IMR-90 (cell line): Measurements from ENCODE around the gene IFNLR1. TPM values are rescaled to one million over a fixed set of nuclear protein-coding genes. Genes with fewer than 3 reads are reported as not detected.

Experiments
- ATAC-seq: fragments of 200-7000 bp; cut with Tn5 transposase; 2 replicates; pipeline ENCODE4 v1.9.1; 2020; ENCODE audit warnings: low read depth, mild to moderate bottlenecking, moderate library complexity
- BruUV-seq: library from RNA; stranded (reverse); fragments of 400-500 nt; replicated peaks from 2 replicates; lab custom pipeline; 2021; lab: Mats Ljungman, UMichigan
- CTCF ChIA-PET: fragments of 300-600 bp; formaldehyde crosslinking; extraction: SDS; loops from one replicate; lab custom pipeline; 2021; ENCODE audit warnings: antibody characterized with exemption; lab: Yijun Ruan, JAX
- POLR2A ChIA-PET: fragments of 300-600 bp; sonication (Branson Sonifier 250); formaldehyde crosslinking; loops from one replicate; lab custom pipeline; 2022; ENCODE audit warnings: antibody characterized with exemption; ENCODE audit not compliant: unreplicated experiment; lab: Charles Lee
- DNase-seq: peaks from one replicate; pipeline ENCODE4 v3.0.0; 2013
- H2AFZ ChIP-seq: replicated peaks from 2 replicates; pipeline ENCODE3; 2013; ENCODE audit warnings: low read length, mild to moderate bottlenecking; ENCODE audit not compliant: poor library complexity
- H2AK5ac ChIP-seq: 2 replicates; pipeline ENCODE4 v1.6.1; 2013; ENCODE audit warnings: low read depth, low read length, inconsistent platforms
- H2AK9ac ChIP-seq: replicated peaks from 2 replicates; pipeline ENCODE3; 2013; ENCODE audit warnings: mild to moderate bottlenecking, low read depth, low read length, moderate library complexity; ENCODE audit not compliant: poor library complexity
- H2BK120ac ChIP-seq: 2 replicates; pipeline ENCODE4 v1.6.1; 2013; ENCODE audit warnings: low read depth, low read length, inconsistent platforms
- H2BK15ac ChIP-seq: 3 replicates; pipeline ENCODE4 v1.6.1; 2013; ENCODE audit warnings: low read depth, low read length, inconsistent platforms
- H2BK20ac ChIP-seq: 2 replicates; pipeline ENCODE4 v1.6.1; 2013; ENCODE audit warnings: low read depth, mild to moderate bottlenecking, inconsistent platforms, low read length, moderate library complexity
- H2BK5ac ChIP-seq: 2 replicates; pipeline ENCODE4 v1.6.1; 2013; ENCODE audit warnings: mild to moderate bottlenecking, low read depth, low read length, inconsistent platforms; ENCODE audit not compliant: poor library complexity, severe bottlenecking
- H3K14ac ChIP-seq: replicated peaks from 2 replicates; pipeline ENCODE4 v1.6.1; 2013; ENCODE audit warnings: low read depth, low read length, inconsistent platforms
- H3K18ac ChIP-seq: 2 replicates; pipeline ENCODE4 v1.6.1; 2013; ENCODE audit warnings: low read depth, low read length, control low read depth
- H3K23ac ChIP-seq: 2 replicates; pipeline ENCODE4 v1.6.1; 2013; ENCODE audit warnings: low read depth, low read length, inconsistent platforms
- H3K27ac ChIP-seq: 2 replicates; pipeline ENCODE4 v1.5.1; 2013; ENCODE audit warnings: mild to moderate bottlenecking, control low read depth, low read length; ENCODE audit not compliant: insufficient read depth
- H3K27me3 ChIP-seq: 2 replicates; pipeline ENCODE4 v1.6.1; 2013; ENCODE audit warnings: low read length; ENCODE audit not compliant: control insufficient read depth, insufficient read depth
- H3K36me3 ChIP-seq: 2 replicates; pipeline ENCODE4 v1.6.1; 2013; ENCODE audit warnings: low read length, mixed read lengths; ENCODE audit not compliant: control insufficient read depth, insufficient read depth
- H3K4ac ChIP-seq: 2 replicates; pipeline ENCODE4 v1.6.1; 2013; ENCODE audit warnings: low read depth, low read length, inconsistent platforms
- H3K4me1 ChIP-seq: 2 replicates; pipeline ENCODE4 v1.6.1; 2013; ENCODE audit warnings: low read length, mixed read lengths; ENCODE audit not compliant: control insufficient read depth, insufficient read depth
- H3K4me2 ChIP-seq: 2 replicates; pipeline ENCODE4 v1.6.1; 2013; ENCODE audit warnings: low read depth, mild to moderate bottlenecking, control low read depth, low read length, moderate library complexity
- H3K4me3 ChIP-seq: 2 replicates; pipeline ENCODE4 v1.5.1; 2013; ENCODE audit warnings: low read depth, mild to moderate bottlenecking, control low read depth, low read length, moderate library complexity; ENCODE audit not compliant: insufficient read depth
- H3K56ac ChIP-seq: 2 replicates; pipeline ENCODE4 v1.6.1; 2013; ENCODE audit warnings: low read length, inconsistent platforms; ENCODE audit not compliant: insufficient read depth; ENCODE audit errors: extremely low read depth
- H3K79me1 ChIP-seq, 2 experiments: 2 replicates each; pipeline ENCODE4 v1.6.1; 2013; ENCODE audit warnings: low read length in 2 of 2, inconsistent platforms in 1 of 2, low read depth in 1 of 2
- H3K9ac ChIP-seq: 2 replicates; pipeline ENCODE4 v1.6.1; 2013; ENCODE audit warnings: low read depth, low read length, control low read depth
- H3K9me1 ChIP-seq: 2 replicates; pipeline ENCODE4 v1.6.1; 2013; ENCODE audit warnings: low read length, inconsistent platforms; ENCODE audit not compliant: insufficient read depth
- H3K9me3 ChIP-seq: 2 replicates; pipeline ENCODE4 v1.6.1; 2013; ENCODE audit warnings: low read length; ENCODE audit not compliant: control insufficient read depth, insufficient read depth
- H4K20me1 ChIP-seq: 2 replicates; pipeline ENCODE4 v1.6.1; 2013; ENCODE audit warnings: low read length, inconsistent platforms; ENCODE audit not compliant: insufficient read depth
- H4K5ac ChIP-seq: 2 replicates; pipeline ENCODE4 v1.6.1; 2013; ENCODE audit warnings: mild to moderate bottlenecking, low read depth, low read length, control low read depth
- H4K8ac ChIP-seq, 2 experiments: 2 replicates each; pipeline ENCODE4 v1.6.1; 2013; ENCODE audit warnings: low read depth in 2 of 2, low read length in 2 of 2, control low read depth in 1 of 2, inconsistent platforms in 1 of 2
- H4K91ac ChIP-seq: 2 replicates; pipeline ENCODE4 v1.6.1; 2013; ENCODE audit warnings: low read depth, low read length, inconsistent platforms; ENCODE audit not compliant: insufficient read depth
- BHLHE40 ChIP-seq: fragments of 150-350 bp; IDR thresholded peaks from 2 replicates; pipeline ENCODE4 v1.6.1; 2016; ENCODE audit warnings: mild to moderate bottlenecking, low read depth, low read length
- CEBPB ChIP-seq: IDR thresholded peaks from 2 replicates; pipeline ENCODE4 v1.6.1; 2012; ENCODE audit warnings: low read depth, low read length, improper control_type of control experiment
- CHD1 ChIP-seq: IDR thresholded peaks from 2 replicates; pipeline ENCODE4 v1.6.1; 2012; ENCODE audit warnings: low read depth, low read length, improper control_type of control experiment
- CTCF ChIP-seq: conservative IDR thresholded peaks from 2 replicates; pipeline ENCODE4 v1.5.1; 2012; ENCODE audit warnings: mild to moderate bottlenecking, low read depth, low read length, improper control_type of control experiment
- ELK1 ChIP-seq: fragments of 150-350 bp; IDR thresholded peaks from 2 replicates; pipeline ENCODE4 v1.6.1; 2016; ENCODE audit warnings: low read depth, mild to moderate bottlenecking, low read length, moderate library complexity, borderline replicate concordance
- FOS ChIP-seq: fragments of 150-350 bp; IDR thresholded peaks from 2 replicates; pipeline ENCODE4 v1.6.1; 2016; ENCODE audit warnings: low read depth, low read length
- MAFK ChIP-seq: IDR thresholded peaks from 2 replicates; pipeline ENCODE4 v1.6.1; 2012; ENCODE audit warnings: low read depth, low read length, improper control_type of control experiment
- MAZ ChIP-seq: IDR thresholded peaks from 2 replicates; pipeline ENCODE4 v1.6.1; 2012; ENCODE audit warnings: low read depth, mild to moderate bottlenecking, low read length, improper control_type of control experiment, moderate library complexity, borderline replicate concordance
- MXI1 ChIP-seq: IDR thresholded peaks from 2 replicates; pipeline ENCODE4 v1.6.1; 2012; ENCODE audit warnings: low read depth, mild to moderate bottlenecking, low read length, moderate library complexity, borderline replicate concordance
- NFE2L2 ChIP-seq: fragments of 150-350 bp; IDR thresholded peaks from 2 replicates; pipeline ENCODE4 v1.6.1; 2016; ENCODE audit warnings: low read depth, mild to moderate bottlenecking, low read length
- POLR2A ChIP-seq: IDR thresholded peaks from 2 replicates; pipeline ENCODE4 v1.6.1; 2012; ENCODE audit warnings: mild to moderate bottlenecking, low read depth, low read length
- RAD21 ChIP-seq: IDR thresholded peaks from 2 replicates; pipeline ENCODE4 v1.6.1; 2012; ENCODE audit warnings: low read length, improper control_type of control experiment
- RFX5 ChIP-seq: IDR thresholded peaks from 2 replicates; pipeline ENCODE4 v1.8.0; 2012; ENCODE audit warnings: low read depth, mild to moderate bottlenecking, low read length, moderate library complexity
- SMC3 ChIP-seq: fragments of 150-350 bp; IDR thresholded peaks from 2 replicates; pipeline ENCODE4 v1.6.1; 2016; ENCODE audit warnings: low read depth, mild to moderate bottlenecking, antibody characterized with exemption, low read length, moderate library complexity
- USF2 ChIP-seq: fragments of 150-350 bp; IDR thresholded peaks from 2 replicates; pipeline ENCODE4 v1.6.1; 2017; ENCODE audit warnings: mild to moderate bottlenecking, antibody characterized with exemption, low read length, low read depth
- WGBS, 2 experiments: methylation state at CpG; one replicate each; pipeline versions ENCODE4 v1.1.5 to v1.1.7; 2013; ENCODE audit warnings: missing lambda C conversion rate in 2 of 2; ENCODE audit not compliant: insufficient read length in 1 of 2; ENCODE audit errors: extremely low coverage in 2 of 2; 5-methylcytosine and 5-hydroxymethylcytosine counted together
- dilution Hi-C: fragments of 300-500 bp; cut with HindIII; formaldehyde crosslinking; loops from one replicate; pipeline ENCODE4 v1.14.3; 2018; ENCODE audit warnings: low sequenced_read_pairs; ENCODE audit not compliant: unreplicated experiment
- in situ Hi-C: fragments of 300-500 bp; cut with MboI; formaldehyde crosslinking; loops from 3 replicates; pipeline ENCODE4 v1.14.3; 2019; ENCODE audit warnings: low sequenced_read_pairs, inconsistent platforms, mixed read lengths
- intact Hi-C: fragments of 100-400 bp; cut with micrococcal nuclease; formaldehyde crosslinking; loops from 2 replicates; pipeline ENCODE4 v1.10.0; 2022
- polyA plus RNA-seq, 3 experiments: library from polyadenylated mRNA; depleted of rRNA; stranded (reverse); fragments of >200 nt; gene quantifications; 2 replicates each; pipeline ENCODE4 v1.2.3, GENCODE V29; 2012; ENCODE audit warnings: low replicate concordance in 1 of 3
- total RNA-seq: library from RNA; depleted of rRNA; stranded (reverse); fragments of >200 nt; gene quantifications from 2 replicates; pipeline ENCODE4 v1.2.3, GENCODE V29; 2012

Gene IFNLR1
- total and polyA plus RNA-seq, 2 of the 4 experiments (the other 2 are of a cell fraction): not detected

- ChIA-PET CTCF (no interaction called here), POLR2A (no interaction called here)
- H3K4ac ChIP-seq: no peak overlapping the region
- in situ Hi-C loops: no loop called here
- H3K9ac ChIP-seq: no peak overlapping the region
- H3K4me1 ChIP-seq: no peaks in the 10 kb centered on the region
- H2BK20ac ChIP-seq: no peak overlapping the region
- dilution Hi-C loops: no loop called here
- no peak overlapping the region for H3K4me2 ChIP-seq
- no TSS peak for BruUV-seq
- no peak overlapping the region for H4K5ac ChIP-seq
- H3K27ac ChIP-seq: no peak overlapping the region
- no peak overlapping the region for H3K14ac ChIP-seq
- no peak overlapping the region for H2BK5ac ChIP-seq
- no peak overlapping the region for H3K23ac ChIP-seq
- ATAC-seq: no peak
- H3K36me3 ChIP-seq: no peaks in the 10 kb centered on the region
- H3K4me3 ChIP-seq: no peak overlapping the region
- no peak overlapping the region for H2AK9ac ChIP-seq
- no peaks in the 10 kb centered on the region; the same call in 1 of the 2 replicates for H4K20me1 ChIP-seq
- H2AK5ac ChIP-seq: no peak overlapping the region
- H3K18ac ChIP-seq: no peak overlapping the region
- no peak for TF ChIP-seq RAD21
- TF ChIP-seq CTCF: no peak
- TF ChIP-seq MAZ: no peak
- TF ChIP-seq ELK1: no peak
- no peak for TF ChIP-seq USF2
- no peak for TF ChIP-seq MAFK
- TF ChIP-seq POLR2A: no peak
- TF ChIP-seq CEBPB: no peak
- no peak for TF ChIP-seq SMC3
- TF ChIP-seq RFX5: no peak
- TF ChIP-seq CHD1: no peak
- TF ChIP-seq NFE2L2: no peak
- no peak for TF ChIP-seq BHLHE40
- TF ChIP-seq MXI1: no peak
- no peak for TF ChIP-seq FOS
- H2BK15ac ChIP-seq: no peak overlapping the region
- intact Hi-C loops: no loop called here
- H3K79me1 ChIP-seq: no peaks in the 10 kb centered on the region
- H3K9me3 ChIP-seq: peaks cover 2% of the 10 kb centered on the region; the same call in 1 of the 2 replicates
- no peak overlapping the region for H2BK120ac ChIP-seq
- no peak overlapping the region for H2AFZ ChIP-seq
- DNase-seq: no peak
- WGBS, 2 experiments: no CpG with 5 or more reads among the region's 6 CpGs
- peaks cover 27% of the 10 kb centered on the region for H3K27me3 ChIP-seq
- H4K91ac ChIP-seq: no peak overlapping the region
- H4K8ac ChIP-seq: no peak overlapping the region
- H3K56ac ChIP-seq: no peak overlapping the region
- H3K9me1 ChIP-seq: no peaks in the 10 kb centered on the region
These were observed 20.6 kb upstream of the IFNLR1 start for GRCh38 chr1:24207709-24208108.
